Measurements from ENCODE around the gene ZNF277. TPM values are rescaled to one million over a fixed set of nuclear protein-coding genes. Genes with fewer than 3 reads are reported as not detected.

The ZNF277 gene
- total RNA-seq, 1 donor from 2014 or later = 19.0 TPM

DNA sequence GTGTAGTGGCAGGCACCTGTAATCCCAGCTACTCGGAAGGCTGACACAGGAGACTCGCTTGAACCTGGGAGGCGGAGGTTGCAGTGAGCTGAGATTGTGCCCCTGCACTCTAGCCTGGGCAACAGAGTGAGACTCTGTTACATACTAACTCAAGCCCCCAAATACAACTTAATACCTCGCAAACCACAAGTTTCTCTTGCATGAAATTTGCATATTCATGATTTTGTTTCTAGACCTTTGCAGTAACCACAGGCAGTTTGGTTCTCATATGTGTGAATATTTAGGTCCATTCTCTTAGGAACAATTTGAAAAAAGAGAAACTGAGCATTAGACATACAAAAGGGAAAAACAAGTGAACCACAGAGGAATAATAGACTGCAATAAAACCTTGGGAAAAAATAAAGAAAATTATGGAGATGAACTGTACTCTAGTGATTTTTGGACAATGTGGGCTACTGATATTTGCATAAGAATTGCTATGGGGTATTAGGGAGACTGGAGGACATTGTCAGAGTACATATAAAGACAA lies 77.0 kb downstream of the ZNF277 start:
- TF ChIP-seq, protein P1, sequence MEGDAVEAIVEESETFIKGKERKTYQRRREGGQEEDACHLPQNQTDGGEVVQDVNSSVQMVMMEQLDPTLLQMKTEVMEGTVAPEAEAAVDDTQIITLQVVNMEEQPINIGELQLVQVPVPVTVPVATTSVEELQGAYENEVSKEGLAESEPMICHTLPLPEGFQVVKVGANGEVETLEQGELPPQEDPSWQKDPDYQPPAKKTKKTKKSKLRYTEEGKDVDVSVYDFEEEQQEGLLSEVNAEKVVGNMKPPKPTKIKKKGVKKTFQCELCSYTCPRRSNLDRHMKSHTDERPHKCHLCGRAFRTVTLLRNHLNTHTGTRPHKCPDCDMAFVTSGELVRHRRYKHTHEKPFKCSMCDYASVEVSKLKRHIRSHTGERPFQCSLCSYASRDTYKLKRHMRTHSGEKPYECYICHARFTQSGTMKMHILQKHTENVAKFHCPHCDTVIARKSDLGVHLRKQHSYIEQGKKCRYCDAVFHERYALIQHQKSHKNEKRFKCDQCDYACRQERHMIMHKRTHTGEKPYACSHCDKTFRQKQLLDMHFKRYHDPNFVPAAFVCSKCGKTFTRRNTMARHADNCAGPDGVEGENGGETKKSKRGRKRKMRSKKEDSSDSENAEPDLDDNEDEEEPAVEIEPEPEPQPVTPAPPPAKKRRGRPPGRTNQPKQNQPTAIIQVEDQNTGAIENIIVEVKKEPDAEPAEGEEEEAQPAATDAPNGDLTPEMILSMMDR (conservative IDR thresholded peaks at IDR 0.05; ENCODE audit: low read depth, low read length) = no peak
- H3K4me3 ChIP-seq (ENCODE audit: low read depth, low read length) = no peak overlapping the region
- DNase-seq (ENCODE audit: low read depth) = no peak

DNA sequence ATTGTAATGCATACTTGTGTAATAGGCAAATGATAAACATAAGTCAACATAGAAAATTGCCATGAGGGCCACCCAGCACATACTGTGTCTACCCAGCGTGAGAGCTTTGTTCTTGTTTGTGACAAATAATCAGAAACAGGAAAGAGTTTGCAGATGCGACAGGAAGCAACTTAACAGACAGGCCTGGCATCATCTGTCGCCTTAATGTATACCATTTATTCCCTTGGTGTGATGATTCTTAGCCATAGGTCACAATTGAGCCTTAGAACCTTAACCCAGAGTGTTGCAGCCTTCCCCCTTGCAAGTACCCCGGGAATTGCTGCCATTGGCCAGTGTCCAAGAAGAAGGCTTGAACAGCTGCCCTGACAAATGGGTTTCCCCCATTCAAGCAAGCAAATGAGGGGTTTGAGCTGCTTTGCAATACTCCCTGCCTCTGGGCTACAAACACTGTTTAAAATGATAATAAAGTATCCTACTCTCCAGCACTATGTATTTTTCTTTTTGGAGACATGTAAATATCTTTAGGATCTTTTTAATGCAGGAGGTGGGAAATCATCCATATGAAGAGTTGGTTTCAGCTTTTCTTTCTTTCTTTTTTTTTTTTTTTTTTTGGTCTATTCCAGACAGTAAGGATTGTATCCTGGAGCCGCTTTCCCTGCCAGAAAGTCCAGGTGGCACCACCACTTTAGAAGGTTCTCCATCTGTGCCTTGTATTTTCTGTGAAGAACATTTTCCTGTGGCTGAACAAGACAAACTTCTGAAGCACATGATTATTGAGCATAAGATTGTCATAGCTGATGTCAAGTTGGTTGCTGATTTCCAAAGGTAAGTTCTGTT lies 80.0 kb downstream of the ZNF277 start:
- H3K4me3 ChIP-seq (ENCODE audit: low read depth, low read length) = no peak overlapping the region
- TF ChIP-seq, protein P1 (conservative IDR thresholded peaks at IDR 0.05; ENCODE audit: low read depth, low read length) = no peak
- no peak for DNase-seq (ENCODE audit: low read depth)

DNA sequence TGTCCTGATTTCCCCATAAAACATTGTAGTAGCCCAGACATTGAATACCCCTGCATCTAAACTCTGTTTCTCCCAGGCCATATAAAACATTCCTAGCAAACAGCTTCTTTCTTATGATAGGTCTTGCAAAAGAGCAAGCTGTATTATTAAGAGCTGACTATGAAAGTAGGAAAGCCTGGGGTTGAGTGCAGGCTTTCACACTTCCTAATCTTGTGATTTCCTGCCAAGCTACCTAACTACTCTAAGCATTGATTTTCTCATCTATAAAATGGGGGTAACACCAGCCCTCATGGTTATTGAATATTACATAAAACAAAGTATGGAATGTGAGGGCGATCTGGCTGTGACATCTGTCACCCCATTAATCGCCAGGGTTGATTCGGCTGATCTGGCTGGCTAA lies 81.8 kb downstream of the ZNF277 start:
- DNase-seq (ENCODE audit: low read depth) = no peak
- TF ChIP-seq, protein P1 (conservative IDR thresholded peaks at IDR 0.05; ENCODE audit: low read depth, low read length) = no peak

DNA sequence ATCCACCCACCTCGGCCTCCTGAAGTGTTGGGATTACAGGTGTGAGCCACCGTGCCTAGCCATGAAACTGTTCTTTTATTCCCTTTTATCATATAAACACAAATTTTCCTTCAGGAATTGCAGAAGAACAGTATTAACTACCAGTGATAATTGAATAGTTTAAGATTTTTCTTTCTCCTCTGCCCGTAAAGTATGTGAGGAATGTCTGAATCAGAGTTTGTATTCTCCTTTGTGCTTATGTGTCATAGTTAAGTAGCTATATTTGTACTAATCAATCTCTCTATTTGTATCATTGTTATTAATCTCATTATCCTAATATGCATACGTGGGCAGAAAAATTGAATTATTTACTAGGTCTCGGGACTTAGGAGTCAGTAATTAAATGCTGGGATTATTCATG lies 83.6 kb downstream of the ZNF277 start:
- DNase-seq (ENCODE audit: low read depth) = peak; percentile 38
- H3K4me3 ChIP-seq (ENCODE audit: low read depth, low read length) = no peak overlapping the region
- TF ChIP-seq, protein P1 (conservative IDR thresholded peaks at IDR 0.05; ENCODE audit: low read depth, low read length) = no peak

More for the DNA sequence above, 81.8 kb downstream of the ZNF277 start:
- no peak overlapping the region for H3K4me3 ChIP-seq (ENCODE audit: low read depth, low read length)

DNA sequence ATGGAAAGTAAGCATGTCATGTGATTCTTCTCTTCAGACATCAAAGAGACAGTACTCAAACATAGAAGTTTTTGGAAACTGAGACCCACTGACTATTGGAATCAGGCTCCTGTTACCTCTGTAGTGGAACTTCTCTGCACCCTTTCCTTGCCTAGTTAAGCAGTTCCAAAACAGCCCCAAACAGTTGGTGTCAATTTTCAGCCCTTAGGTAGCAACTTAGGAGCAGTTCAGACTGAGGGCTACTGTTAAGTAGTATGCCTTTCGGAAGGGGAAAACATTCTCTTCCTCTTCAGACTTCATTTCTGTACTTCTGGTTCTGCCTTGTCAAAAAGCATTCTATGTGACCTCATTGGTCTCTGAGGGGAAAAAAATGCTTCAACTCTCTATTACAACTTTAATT lies 85.7 kb downstream of the ZNF277 start:
- no peak for DNase-seq (ENCODE audit: low read depth)
- no peak overlapping the region for H3K4me3 ChIP-seq (ENCODE audit: low read depth, low read length)
- TF ChIP-seq, protein P1 (conservative IDR thresholded peaks at IDR 0.05; ENCODE audit: low read depth, low read length) = no peak

DNA sequence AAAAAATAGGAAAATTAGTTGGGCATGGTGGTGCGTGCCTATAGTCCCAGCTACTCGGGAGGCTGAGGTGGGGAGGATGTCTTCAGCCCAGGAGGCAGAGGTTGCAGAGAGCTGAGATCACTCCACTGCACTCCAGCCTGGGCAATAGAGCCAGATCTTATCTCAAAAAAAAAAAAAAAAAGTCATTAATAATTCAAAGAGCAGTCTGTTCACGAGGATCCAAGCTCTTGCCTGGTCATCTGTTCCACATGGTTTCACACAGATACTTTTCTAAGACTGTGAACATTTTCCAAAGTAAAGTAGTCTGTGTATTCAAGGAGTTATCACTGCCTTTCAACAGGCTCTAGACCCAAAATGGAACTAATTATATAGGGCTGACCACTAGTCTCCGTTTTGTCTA lies 86.9 kb downstream of the ZNF277 start:
- TF ChIP-seq, protein P1 (conservative IDR thresholded peaks at IDR 0.05; ENCODE audit: low read depth, low read length) = no peak
- no peak overlapping the region for H3K4me3 ChIP-seq (ENCODE audit: low read depth, low read length)
- no peak for DNase-seq (ENCODE audit: low read depth)
